Measurements from ENCODE around the gene MAPK14. TPM values are rescaled to one million over a fixed set of nuclear protein-coding genes. Genes with fewer than 3 reads are reported as not detected.

MAPK14 gene
- polyA plus RNA-seq, 4 donors: 48.2 to 58.3 (median 57.3) TPM

DNA sequence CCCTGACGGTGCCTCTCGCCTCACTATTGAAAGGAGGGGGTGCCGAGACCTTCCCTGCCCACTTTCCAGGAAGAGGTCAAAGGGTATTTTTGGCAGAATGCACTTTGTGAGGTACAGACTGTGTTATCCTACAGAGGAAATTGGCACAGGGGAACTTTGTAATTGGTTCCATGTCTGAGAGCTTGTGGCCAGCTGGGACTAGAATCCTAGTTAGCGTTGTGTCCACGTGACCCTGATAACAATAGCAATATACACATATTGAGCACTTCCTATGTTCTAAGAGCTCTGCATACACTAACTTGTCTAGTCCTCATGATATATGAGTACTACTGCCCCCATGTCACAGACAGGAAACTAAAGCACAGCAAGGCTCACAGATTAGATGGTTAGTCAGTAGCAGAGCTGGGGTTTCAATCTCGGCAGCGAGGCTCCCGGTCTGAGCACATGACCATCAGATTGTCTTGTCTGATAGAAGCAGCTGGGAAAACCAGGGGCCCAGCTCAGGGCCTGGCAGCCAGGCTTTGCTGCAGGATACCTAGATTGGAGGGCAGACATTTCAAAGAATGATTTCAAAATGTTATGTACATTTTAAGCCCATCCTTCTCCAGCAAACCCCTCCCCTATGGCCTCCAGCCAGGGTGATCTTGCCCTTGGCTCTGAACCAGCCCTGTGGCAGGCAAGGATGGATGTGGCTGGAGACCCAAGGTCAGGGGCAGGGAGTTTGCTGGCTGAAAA lies 104.1 kb downstream of the MAPK14 start:
- DNase-seq (ENCODE audit: low read depth in 4 of 4, low spot score in 3 of 4): peak in 3 of 4 donors; percentile 39 to 63 (median 44)

GRCh38 chr6:36132246-36132895 lies 104.8 kb downstream of the MAPK14 start:
- no peak for DNase-seq (ENCODE audit: low read depth in 4 of 4, low spot score in 3 of 4)

DNA sequence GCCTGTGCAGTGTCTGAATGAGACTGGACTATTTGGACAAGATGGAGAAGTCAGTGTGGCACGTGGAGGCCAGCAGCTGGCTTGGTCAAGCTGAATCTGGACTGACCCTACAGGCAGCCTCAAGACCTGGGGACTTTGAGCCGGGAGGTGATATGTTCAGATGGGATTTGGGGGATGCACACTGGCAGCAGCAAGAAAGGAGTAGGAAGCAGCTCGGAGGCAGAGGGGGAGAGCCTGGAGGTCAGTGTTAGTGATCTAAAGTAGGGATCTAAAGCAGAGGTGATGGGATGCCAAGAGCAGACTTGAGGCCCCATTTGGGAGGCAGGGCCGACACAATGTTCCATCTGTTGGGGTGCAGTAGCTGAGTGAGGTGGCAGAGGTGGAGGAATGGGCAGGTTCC lies 105.5 kb downstream of the MAPK14 start:
- no peak for DNase-seq (ENCODE audit: low read depth in 4 of 4, low spot score in 3 of 4)

DNA sequence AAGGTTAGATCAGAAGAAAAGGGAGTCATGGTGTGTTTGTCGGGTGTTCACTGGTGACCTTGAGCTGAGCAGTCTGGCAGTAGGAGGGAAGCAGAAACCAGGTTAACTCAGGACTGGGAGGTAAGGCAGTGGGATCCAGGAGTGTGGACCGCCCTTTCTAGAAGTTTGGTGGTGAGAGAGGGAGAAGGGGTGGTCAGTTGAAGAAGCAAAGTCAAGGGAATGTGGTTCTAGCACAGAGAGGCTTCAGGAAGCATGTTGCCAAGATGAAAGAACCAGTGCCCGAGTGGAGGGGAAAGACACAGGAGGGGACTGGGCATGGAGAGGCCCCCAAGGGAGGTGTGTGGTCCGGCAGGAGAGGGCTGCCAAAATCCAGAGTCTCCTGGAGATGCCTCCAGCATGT lies 106.3 kb downstream of the MAPK14 start:
- no peak for DNase-seq (ENCODE audit: low read depth in 4 of 4, low spot score in 3 of 4)

DNA sequence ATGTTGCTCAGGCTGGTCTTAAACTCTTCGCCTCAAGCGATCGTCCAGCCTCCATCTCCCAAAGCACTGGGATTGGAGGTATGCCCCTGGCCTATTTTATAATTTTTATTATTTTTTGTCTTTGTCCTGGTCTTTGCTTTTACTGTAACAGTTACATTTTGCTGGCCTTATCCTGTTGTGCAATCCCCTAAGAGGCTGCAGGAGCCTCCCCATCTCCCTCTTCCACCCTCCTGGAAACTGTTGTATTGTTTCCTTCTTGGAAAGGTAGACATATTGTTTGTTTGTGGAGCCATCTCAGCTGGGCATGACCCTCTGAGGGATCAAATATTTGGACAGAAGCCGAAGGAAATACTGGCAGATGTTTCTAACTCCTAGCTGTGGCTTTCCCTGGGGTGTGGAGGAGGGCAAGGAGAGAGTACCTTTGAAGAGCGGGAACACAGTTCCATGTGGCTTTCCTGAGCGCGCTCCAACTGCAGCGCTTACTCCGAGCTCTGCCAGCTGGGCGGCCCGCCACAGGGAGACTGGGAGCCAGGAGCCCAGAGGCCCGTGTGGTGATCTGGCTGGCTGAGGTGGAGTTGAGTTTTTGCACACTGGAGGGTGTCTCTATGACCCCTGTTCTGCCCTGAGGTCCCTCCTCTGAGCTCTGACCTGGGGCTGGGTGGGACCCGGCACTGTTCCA lies 107.6 kb downstream of the MAPK14 start:
- no peak for DNase-seq (ENCODE audit: low read depth in 4 of 4, low spot score in 3 of 4)

- DNase-seq (ENCODE audit: low read depth in 4 of 4, low spot score in 3 of 4): no peak
These were observed 108.4 kb downstream of the MAPK14 start for GRCh38 chr6:36136034-36136433.

GRCh38 chr6:36136551-36136950 lies 108.9 kb downstream of the MAPK14 start:
- no peak for DNase-seq (ENCODE audit: low read depth in 4 of 4, low spot score in 3 of 4)

DNA sequence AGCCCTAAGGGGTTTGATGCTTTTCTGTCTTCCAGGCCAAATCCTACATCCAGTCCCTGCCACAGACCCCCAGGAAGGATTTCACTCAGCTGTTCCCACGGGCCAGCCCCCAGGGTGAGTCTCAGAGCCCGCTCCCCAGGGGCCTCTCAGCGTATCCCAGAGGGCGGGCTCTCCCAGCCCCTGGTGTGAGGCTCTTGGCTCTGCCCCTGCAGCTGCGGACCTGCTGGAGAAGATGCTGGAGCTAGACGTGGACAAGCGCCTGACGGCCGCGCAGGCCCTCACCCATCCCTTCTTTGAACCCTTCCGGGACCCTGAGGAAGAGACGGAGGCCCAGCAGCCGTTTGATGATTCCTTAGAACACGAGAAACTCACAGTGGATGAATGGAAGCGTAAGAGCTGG lies 111.1 kb downstream of the MAPK14 start:
- no peak for DNase-seq (ENCODE audit: low read depth in 4 of 4, low spot score in 3 of 4)

DNA sequence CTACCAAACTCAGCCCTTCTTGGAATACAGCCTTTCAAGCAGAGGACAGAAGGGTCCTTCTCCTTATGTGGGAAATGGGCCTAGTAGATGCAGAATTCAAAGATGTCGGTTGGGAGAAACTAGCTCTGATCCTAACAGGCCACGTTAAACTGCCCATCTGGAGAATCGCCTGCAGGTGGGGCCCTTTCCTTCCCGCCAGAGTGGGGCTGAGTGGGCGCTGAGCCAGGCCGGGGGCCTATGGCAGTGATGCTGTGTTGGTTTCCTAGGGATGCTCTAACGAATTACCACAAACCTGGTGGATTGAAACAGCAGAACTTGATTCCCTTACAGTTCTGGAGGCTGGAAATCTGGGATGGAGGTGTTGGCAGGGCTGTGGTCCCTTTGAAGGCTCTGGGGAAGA lies 111.8 kb downstream of the MAPK14 start:
- no peak for DNase-seq (ENCODE audit: low read depth in 4 of 4, low spot score in 3 of 4)

- DNase-seq (ENCODE audit: low read depth in 4 of 4, low spot score in 3 of 4): no peak
These were observed 112.5 kb downstream of the MAPK14 start for GRCh38 chr6:36139991-36140710.

GRCh38 chr6:36141091-36141490 lies 113.5 kb downstream of the MAPK14 start:
- DNase-seq (ENCODE audit: low read depth in 4 of 4, low spot score in 3 of 4): no peak

GRCh38 chr6:36141961-36142360 lies 114.4 kb downstream of the MAPK14 start:
- no peak for DNase-seq (ENCODE audit: low read depth in 4 of 4, low spot score in 3 of 4)

GRCh38 chr6:36142971-36143838 lies 115.6 kb downstream of the MAPK14 start:
- DNase-seq (ENCODE audit: low read depth in 4 of 4, low spot score in 3 of 4): no peak

- no peak for DNase-seq (ENCODE audit: low read depth in 4 of 4, low spot score in 3 of 4)
These were observed 117.9 kb downstream of the MAPK14 start for GRCh38 chr6:36145495-36145894.

DNA sequence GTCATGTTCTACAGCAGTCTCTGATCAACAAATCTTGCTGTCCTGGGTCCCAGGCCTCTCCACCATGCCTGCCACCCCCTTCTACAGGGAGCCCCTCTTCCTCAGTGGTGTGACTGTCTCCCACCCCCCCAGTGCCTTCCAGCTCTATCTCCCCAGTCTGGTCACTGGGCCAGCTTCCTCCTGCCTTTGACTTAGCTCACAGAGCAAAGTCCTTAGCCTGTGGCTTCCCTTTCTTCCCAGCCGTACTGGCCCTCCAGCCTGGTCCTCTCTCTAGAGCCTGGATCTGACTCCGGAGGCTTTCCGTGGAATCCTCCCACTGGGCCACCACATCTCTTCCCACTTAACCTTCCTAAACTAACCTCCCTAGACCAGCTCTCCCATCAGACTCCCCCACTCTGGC lies 119.7 kb downstream of the MAPK14 start:
- DNase-seq (ENCODE audit: low read depth in 4 of 4, low spot score in 3 of 4): no peak

- DNase-seq (ENCODE audit: low read depth in 4 of 4, low spot score in 3 of 4): no peak
These were observed 121.9 kb downstream of the MAPK14 start for GRCh38 chr6:36149476-36149875.

- no peak for DNase-seq (ENCODE audit: low read depth in 4 of 4, low spot score in 3 of 4)
These were observed 122.7 kb downstream of the MAPK14 start for GRCh38 chr6:36150283-36150682.

DNA sequence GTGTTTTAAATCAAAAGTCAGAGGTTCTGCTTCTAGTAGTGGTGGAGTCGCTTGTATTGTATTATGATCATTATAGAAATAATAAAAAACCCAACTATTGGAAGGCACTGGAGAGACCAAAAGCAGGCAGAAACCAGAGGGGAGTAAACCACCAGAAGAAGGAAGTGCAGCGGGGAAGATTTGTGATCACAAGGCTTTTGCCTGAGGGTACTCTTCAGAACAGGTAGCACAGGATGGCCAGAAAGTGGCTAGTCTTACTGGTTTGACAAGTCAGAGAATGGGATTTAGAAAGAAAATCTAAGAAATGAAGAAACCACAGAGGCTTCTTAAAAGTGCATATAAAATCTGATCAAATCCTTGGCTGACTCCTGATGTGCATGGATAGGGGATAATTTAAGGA lies 126.7 kb downstream of the MAPK14 start:
- DNase-seq (ENCODE audit: low read depth in 4 of 4, low spot score in 3 of 4): no peak

GRCh38 chr6:36155662-36156061 lies 128.1 kb downstream of the MAPK14 start:
- no peak for DNase-seq (ENCODE audit: low read depth in 4 of 4, low spot score in 3 of 4)

DNA sequence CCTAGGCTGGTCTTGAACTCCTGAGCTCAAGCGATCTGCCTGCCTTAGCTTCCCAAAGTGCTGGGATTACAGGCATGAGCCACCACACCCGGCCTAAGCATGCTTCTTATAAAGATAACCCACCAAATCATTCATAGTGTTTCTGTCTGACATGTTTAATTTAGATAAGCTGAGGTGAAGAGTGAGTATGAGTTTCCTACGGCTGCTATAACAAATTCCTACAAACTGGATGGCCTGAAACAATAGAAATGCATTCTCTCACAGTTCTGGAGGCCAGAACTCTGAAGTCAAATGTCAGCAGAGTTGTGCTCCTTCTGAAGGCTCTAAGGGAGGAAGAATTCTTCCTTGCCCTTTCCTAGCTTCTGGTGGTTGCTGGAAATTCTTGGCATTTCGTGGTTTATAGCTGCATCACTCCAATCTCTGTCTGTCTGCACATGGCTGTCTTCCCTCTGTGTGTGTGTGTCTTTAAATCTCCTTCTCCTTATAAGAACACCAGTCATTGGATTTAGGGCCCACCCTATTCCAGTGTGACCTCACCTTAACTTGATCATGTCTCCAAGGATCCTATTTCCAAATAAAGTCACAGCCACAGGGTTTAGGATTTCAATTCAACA lies 132.6 kb downstream of the MAPK14 start:
- DNase-seq (ENCODE audit: low read depth in 4 of 4, low spot score in 3 of 4): no peak

Measured in right renal pelvis (tissue), 4 donors.